ENCODE data around the gene DOK6.

DNA sequence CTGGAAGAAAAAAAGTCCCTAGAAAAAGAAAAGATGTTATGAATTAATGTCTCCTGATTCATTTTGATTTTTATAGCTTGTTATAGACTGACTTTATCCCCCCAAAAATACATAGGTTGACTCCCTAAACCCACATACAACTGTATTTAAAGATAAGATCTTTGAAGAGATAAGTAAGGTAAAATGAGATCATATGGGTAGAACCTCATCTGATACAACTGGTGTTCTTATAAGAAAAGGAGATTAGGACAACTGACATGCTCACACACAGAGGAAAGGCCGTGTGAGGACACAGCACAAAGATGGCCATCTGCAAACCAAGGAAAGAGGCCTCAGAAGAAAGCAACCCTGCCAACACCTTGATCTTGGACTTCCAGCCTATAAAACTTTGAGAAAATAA is 429.5 kb downstream of the DOK6 start:
- TF ChIP-seq, protein P1, sequence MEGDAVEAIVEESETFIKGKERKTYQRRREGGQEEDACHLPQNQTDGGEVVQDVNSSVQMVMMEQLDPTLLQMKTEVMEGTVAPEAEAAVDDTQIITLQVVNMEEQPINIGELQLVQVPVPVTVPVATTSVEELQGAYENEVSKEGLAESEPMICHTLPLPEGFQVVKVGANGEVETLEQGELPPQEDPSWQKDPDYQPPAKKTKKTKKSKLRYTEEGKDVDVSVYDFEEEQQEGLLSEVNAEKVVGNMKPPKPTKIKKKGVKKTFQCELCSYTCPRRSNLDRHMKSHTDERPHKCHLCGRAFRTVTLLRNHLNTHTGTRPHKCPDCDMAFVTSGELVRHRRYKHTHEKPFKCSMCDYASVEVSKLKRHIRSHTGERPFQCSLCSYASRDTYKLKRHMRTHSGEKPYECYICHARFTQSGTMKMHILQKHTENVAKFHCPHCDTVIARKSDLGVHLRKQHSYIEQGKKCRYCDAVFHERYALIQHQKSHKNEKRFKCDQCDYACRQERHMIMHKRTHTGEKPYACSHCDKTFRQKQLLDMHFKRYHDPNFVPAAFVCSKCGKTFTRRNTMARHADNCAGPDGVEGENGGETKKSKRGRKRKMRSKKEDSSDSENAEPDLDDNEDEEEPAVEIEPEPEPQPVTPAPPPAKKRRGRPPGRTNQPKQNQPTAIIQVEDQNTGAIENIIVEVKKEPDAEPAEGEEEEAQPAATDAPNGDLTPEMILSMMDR (conservative IDR thresholded peaks at IDR 0.05; ENCODE audit: low read depth, low read length) = no peak
- TF ChIP-seq EZH2phosphoT487 (IDR thresholded peaks at IDR 0.05; ENCODE audit: borderline replicate concordance, low read length) = no peak
